ENCODE data around the gene KSR2.

GRCh38 chr12:117972301-117972700, 3.5 kb upstream of the KSR2 start:
- TF ChIP-seq CTCF (IDR thresholded peaks at IDR 0.05 in 4 of 5, conservative IDR thresholded peaks at IDR 0.05 in 1 of 5) = no peak
- TF ChIP-seq POLR2A (IDR thresholded peaks at IDR 0.05) = no peak

All from gastrocnemius medialis (tissue), 4 donors.